ENCODE results near the gene ITM2A.

- TF ChIP-seq CTCF (IDR thresholded peaks at IDR 0.05; ENCODE audit: insufficient read depth, low read length, poor library complexity, severe bottlenecking), result no peak
- TF ChIP-seq EZH2phosphoT487 (conservative IDR thresholded peaks at IDR 0.05; ENCODE audit: low read length), result no peak
These were observed 45.0 kb upstream of the ITM2A start for GRCh38 chrX:79412166-79412565.

All from SU-DHL-6 (cell line).